ENCODE measurements around the gene NR2E3. TPM values are rescaled to one million over a fixed set of nuclear protein-coding genes. Genes with fewer than 3 reads are reported as not detected.

NR2E3 gene
- polyA plus RNA-seq, 1 donor from 2014 or later = not detected

DNA sequence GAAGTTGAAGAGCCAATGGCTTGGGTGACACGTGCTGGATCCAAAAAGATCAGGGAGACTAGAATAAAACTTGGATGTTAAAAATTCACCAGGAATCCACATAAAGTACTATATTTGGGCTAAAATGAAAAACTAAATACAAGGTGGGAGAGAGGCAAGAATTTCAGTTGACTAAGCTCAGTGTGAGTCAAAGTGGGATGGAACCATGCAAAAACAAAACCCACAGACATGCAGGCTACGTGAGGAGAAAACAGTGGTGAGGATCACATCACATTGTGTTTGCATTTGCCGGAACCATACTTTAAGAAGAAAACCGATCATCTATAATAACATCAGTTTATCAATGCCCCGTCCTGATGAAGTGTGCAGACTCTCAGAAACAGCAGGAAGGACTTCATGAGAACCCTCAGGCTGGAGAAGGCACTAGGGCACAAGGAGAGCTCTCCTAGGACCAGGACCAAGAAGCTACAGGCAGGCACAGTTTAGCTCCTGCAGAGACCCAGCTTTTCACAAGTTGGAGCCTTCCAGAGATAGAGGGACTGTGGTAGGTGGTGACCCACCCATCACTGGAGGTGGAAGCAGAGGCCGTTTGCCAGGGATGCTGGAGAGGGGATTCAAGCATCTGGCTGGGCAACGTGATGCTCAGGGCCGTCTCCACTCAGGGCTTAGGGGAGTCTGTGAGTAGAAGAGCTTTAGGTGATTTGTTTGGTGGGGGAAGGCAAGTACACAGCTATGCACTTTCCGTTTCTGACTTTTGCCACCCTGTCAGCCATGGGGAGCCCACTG lies 29.0 kb upstream of the NR2E3 start:
- Histone ChIP-seq H3K4me2 (ENCODE audit: low read length) (no peak overlapping the region), H2AFZ (ENCODE audit: low read depth, low read length) (no peak overlapping the region)
- no peak for TF ChIP-seq SMC3 (conservative IDR thresholded peaks at IDR 0.05; ENCODE audit: poor library complexity)
- TF ChIP-seq, protein P1, sequence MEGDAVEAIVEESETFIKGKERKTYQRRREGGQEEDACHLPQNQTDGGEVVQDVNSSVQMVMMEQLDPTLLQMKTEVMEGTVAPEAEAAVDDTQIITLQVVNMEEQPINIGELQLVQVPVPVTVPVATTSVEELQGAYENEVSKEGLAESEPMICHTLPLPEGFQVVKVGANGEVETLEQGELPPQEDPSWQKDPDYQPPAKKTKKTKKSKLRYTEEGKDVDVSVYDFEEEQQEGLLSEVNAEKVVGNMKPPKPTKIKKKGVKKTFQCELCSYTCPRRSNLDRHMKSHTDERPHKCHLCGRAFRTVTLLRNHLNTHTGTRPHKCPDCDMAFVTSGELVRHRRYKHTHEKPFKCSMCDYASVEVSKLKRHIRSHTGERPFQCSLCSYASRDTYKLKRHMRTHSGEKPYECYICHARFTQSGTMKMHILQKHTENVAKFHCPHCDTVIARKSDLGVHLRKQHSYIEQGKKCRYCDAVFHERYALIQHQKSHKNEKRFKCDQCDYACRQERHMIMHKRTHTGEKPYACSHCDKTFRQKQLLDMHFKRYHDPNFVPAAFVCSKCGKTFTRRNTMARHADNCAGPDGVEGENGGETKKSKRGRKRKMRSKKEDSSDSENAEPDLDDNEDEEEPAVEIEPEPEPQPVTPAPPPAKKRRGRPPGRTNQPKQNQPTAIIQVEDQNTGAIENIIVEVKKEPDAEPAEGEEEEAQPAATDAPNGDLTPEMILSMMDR (IDR thresholded peaks at IDR 0.05; ENCODE audit: poor library complexity, severe bottlenecking) = no peak
- TF ChIP-seq MXI1 (conservative IDR thresholded peaks at IDR 0.05; ENCODE audit: poor library complexity, severe bottlenecking) = no peak
- TF ChIP-seq RAD21 (conservative IDR thresholded peaks at IDR 0.05) = no peak
- TF ChIP-seq POLR2AphosphoS5 (IDR thresholded peaks at IDR 0.05) = no peak
- TF ChIP-seq EZH2 (IDR thresholded peaks at IDR 0.05; ENCODE audit: borderline replicate concordance, insufficient read depth, low read length, poor library complexity, severe bottlenecking) = no peak
- TF ChIP-seq EP300 (conservative IDR thresholded peaks at IDR 0.05; ENCODE audit: poor library complexity, severe bottlenecking) = no peak

DNA sequence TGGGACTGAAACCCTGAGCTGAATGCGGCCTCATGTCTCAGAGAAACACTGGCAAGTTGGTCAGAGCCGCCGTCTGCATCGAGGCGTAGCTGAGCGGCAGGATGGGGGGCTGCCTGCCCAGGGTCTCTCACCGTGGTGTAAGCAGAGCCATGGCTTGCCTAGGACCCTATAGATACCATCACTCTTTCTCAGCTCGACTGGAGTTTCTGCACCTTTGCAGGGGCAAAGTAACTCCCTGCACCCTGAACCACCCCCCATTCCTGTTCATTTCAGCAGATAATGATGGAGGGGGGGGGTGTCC lies 28.4 kb upstream of the NR2E3 start:
- no peaks in the 10 kb centered on the region for H3K9me3 ChIP-seq (ENCODE audit: low read length)
- H3K9ac ChIP-seq (ENCODE audit: low read length) = no peak overlapping the region
- no peak overlapping the region for H2AFZ ChIP-seq (ENCODE audit: low read depth, low read length)
- no peaks in the 10 kb centered on the region for H3K9me2 ChIP-seq (ENCODE audit: insufficient read depth, low read length)
- H3K4me2 ChIP-seq (ENCODE audit: low read length) = no peak overlapping the region
- no peak for TF ChIP-seq REST (IDR thresholded peaks at IDR 0.05; ENCODE audit: borderline replicate concordance)
- TF ChIP-seq POLR2AphosphoS5 (IDR thresholded peaks at IDR 0.05) = no peak
- TF ChIP-seq EP300 (conservative IDR thresholded peaks at IDR 0.05; ENCODE audit: poor library complexity, severe bottlenecking) = no peak
- H3K36me3 ChIP-seq (ENCODE audit: insufficient read depth, low read length) = no peaks in the 10 kb centered on the region
- no peaks in the 10 kb centered on the region for H3K79me2 ChIP-seq (replicated peaks; ENCODE audit: insufficient read depth, low read length)
- no peak overlapping the region for H3K4me3 ChIP-seq (ENCODE audit: low read length)
- no peaks in the 10 kb centered on the region for H3F3A ChIP-seq (ENCODE audit: insufficient read depth, low read length, poor library complexity, severe bottlenecking)
- no peak overlapping the region for H3K27ac ChIP-seq (ENCODE audit: low read length)
- no peaks in the 10 kb centered on the region for H4K20me1 ChIP-seq (ENCODE audit: insufficient read depth)
- H3K27me3 ChIP-seq (ENCODE audit: insufficient read depth, low read depth, low read length) = no peaks in the 10 kb centered on the region

More for the DNA sequence above, 29.0 kb upstream of the NR2E3 start:
- Histone ChIP-seq H3K27me3 (ENCODE audit: insufficient read depth, low read depth, low read length) (no peaks in the 10 kb centered on the region), H3F3A (ENCODE audit: insufficient read depth, low read length, poor library complexity, severe bottlenecking) (no peaks in the 10 kb centered on the region), H3K9ac (ENCODE audit: low read length) (no peak overlapping the region), H3K27ac (ENCODE audit: low read length) (no peak overlapping the region), H3K79me2 (replicated peaks; ENCODE audit: insufficient read depth, low read length) (no peaks in the 10 kb centered on the region), H4K20me1 (ENCODE audit: insufficient read depth) (no peaks in the 10 kb centered on the region), H3K36me3 (ENCODE audit: insufficient read depth, low read length) (no peaks in the 10 kb centered on the region), H3K4me3 (ENCODE audit: low read length) (no peak overlapping the region), H3K9me3 (ENCODE audit: low read length) (no peaks in the 10 kb centered on the region), H3K9me2 (ENCODE audit: insufficient read depth, low read length) (no peaks in the 10 kb centered on the region)
